Activated effector memory CD4-positive, alpha-beta T cell treated with anti-CD3 and anti-CD28 coated beads, Interleukin-2, amount 50 U/mL, for 16 hours (primary cell): Measurements from ENCODE around the gene FAM200B.

Experiments used
- DNase-seq: peaks from one replicate; pipeline ENCODE4 v3.0.0-alpha.2; 2020

FAM200B gene

DNA sequence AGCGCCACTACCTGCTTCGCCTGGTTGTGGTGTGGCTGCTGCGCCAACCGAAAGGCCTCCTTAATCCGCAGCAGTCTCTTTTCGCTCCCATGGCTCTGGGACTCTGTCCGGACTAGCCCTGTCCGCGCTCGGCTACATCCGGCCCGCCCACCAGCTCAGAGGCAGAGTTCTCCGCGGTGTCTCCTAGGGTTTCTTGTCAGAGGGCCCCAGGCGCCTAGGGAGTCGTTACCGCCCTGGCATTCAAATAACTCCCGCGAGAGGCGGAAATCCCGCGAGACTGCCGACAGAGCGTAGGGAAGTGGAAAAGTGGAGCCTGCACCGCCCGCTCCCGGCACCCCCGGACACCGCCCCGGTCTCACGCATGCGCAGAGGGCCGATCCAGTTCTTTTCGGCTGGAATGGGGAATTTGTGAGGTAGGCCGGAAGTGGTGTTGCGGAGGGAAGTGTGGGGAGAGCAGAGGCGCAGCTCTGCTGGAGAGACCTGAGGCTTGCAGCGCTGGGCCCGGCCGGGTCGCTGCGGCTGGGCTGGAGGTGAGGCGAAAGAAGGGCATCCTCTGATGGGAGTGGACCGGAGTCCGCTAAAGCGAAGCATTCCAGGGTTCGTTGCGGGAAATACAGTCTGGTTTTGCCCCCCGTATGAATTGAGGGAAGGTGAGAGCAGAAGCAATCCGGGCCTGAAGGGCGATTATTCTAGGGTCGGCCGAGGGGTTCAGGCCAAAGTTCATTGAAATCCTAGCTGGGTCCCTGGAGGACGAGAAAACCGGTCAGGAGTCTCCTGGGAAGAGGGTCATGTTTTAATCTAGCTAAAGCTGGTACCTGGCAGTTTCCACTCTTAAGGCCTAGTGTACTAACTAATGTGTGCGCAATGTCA lies at the start of gene FAM200B:
TSS of gene FAM200B (plus strand) at position 456 of the 870 bp plus-strand sequence. CDS start 5,151 bp downstream, outside the sequence.
- DNase-seq = peak; percentile 99

DNA sequence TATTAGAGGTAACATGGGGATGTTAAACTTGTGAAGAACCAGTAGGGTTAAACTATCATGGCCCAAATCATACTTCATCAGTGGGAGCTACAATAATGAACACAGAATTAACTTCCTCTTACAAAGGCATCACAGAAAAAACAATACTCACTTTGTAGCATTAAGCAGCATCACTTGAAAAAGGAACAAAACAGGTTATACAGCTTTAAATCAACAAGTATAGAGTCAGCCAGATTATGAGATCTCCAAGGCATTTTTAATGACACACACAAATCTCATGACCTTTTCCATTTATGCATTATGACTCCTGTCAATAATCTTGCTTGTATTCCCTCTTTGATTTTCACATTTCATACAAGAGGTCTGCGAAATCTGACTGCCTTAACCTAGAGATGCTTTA lies 44.8 kb upstream of the FAM200B start:
- no peak for DNase-seq

DNA sequence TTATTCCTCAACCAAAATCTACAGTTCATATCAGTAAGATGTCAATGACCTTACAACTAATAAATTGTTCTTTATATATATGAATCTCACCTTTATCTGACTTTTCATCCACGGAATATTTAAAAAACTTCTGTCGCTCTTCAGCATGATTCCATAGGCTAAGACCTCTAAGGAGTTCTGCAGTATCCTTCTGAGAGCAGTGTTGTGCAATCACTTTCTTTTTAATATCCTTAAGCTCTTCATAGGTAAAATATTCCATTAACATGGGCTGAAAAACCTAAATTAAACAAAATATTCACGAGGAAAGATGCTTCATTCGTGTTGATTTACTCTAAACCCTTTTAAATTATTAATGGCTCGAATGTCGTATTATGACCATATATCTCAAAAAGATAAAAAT lies 43.2 kb upstream of the FAM200B start:
- no peak for DNase-seq

DNA sequence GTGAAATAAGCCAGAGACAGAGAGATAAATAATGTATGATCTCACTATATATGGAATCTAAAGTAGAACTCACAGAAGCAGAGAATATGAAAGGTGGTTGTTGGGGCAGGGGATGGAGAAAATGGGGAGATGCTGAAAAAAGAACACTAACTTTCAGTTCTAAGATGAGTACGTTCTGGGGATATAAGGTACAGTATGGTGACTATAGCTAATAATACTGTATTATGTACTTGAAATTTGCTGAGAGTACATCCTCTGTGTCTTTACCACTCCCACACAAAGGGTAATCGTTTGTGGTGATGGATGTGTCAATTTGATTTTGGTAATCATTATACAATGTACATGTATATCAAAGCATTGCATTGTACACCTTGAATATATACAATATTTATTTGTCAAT lies 33.0 kb upstream of the FAM200B start:
- no peak for DNase-seq

DNA sequence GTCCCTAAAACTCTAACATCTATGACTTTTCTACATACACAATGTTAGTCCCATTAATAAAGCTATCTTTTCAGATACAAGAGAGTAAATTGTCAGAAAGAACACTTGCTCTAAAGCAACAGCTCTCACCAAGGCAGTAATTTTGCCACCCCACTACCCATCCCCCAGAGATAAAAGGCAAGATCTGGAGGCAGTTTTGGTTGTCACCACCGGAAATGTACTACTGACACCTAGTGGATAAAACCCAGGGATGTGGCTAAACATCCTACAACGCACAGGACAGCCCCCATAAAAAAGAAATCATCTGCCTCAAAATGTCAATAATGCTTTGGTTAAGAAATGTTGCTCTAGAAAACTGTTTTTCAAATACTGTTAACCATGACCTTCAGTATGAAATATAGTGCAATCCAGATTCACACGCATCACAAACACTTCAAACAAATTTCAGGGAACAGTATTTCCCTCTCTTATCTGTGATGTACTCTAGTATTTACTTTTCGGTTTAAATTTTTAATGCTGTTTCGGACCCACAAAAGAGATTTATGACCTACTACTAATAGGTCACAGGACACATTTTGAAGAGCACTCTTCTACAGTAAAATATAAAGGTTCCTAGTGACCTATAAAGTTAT lies 31.6 kb upstream of the FAM200B start:
- DNase-seq = peak; percentile 75

DNA sequence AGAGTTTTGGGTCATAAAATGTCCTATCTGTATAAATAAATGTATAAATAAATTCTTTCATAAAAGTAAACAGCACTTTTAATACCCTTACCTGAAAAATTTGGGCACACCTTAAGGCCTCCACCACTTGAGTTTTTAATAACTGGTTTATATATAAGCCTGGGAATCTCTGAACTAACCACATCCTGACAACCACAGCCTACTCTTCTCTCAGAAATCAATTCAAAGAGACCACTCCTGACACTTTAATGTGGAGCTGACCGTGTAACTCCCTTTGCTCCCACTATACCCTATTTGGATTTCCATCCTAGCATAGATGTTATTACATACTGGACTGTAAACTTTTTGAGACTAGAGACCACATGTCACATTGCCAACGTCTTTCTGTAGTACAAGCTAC lies 30.0 kb upstream of the FAM200B start:
- no peak for DNase-seq

DNA sequence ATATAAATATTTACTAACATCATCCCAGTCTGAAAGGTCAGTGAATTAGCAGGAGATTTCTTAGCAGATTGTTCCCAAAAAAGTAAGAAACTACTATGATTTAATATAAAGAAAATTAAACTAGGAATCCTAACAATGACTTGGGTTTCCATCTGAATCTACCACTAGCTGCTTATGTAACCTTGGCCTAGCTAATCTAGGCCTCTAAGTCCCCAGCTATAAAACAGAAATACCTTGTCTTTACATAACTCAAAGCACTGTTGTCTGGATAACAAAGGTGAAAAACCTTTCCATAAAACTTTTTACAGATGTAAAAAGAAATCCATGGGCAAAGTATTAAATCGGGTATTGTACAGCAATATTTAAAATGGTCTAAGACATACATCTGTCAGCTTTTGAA lies 29.4 kb upstream of the FAM200B start:
- DNase-seq = no peak

DNA sequence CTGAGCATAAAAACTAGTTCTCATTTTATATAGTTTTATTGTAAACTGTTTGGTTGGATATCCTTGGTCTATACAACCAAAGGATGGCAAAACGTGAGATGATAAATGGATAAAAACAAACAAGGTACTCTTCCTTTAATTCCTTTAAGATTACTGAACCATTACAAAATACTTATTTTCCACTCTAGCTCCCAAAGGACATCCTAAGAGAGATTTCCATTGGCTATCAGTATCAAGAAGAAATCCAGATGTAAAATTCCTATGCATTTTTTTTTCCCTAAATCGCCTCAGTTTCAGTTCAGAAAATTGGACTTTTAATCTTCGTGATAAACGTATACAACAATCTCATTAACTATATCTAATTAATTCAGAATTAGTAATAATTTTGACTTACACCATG lies 28.8 kb upstream of the FAM200B start:
- DNase-seq = no peak

DNA sequence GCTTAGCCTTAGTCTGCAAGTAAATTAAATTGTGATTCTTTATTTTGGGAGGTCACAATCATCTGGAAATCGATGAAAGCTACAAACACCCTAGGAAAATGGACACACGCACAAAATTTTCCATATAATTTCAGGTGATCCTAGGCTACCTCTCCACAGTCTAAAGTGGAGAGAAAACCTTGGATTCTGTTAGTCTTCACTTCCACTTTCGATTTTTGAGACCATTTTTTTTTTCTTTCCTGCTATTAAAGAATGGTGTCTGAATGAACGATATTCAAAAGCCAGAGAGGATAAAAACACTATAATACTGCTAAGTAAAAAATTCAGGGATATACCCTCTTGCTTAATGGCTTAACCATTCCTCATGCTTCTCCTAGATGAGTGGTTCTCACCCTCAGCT lies 28.2 kb upstream of the FAM200B start:
- DNase-seq = no peak

DNA sequence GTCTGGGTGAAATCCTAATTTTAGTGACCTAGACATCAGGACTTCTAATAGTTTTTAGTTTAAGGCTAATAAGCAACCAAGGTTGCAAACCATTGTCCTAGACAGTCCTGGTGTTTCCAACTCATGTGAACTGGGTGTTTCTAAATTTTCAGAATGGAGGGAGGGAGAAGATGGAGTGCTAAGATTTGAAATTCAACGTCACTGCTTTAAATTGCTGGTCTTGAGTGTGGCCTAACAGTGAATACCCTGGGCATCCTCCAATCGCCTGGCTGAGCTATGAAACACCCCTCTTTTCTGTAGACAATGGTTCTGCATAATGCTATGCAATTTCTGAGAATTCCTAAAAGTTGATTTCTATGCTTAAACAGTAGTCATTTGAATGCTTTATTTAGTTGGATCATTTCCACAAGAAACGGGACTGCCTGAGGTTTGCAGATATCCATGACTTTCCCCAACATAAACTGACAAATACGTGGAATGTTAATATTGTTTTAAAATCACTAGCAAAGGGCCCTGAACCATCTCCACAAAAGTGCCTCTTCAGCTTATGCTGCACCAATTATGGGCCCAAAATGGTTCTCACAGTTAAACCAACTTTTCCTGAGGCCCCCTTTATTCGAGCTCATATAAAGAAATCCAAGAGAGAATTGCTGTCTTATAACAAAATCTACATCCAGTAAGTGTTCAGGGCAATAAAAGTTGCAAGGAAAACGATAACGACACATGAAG lies 27.6 kb upstream of the FAM200B start:
- DNase-seq = no peak

DNA sequence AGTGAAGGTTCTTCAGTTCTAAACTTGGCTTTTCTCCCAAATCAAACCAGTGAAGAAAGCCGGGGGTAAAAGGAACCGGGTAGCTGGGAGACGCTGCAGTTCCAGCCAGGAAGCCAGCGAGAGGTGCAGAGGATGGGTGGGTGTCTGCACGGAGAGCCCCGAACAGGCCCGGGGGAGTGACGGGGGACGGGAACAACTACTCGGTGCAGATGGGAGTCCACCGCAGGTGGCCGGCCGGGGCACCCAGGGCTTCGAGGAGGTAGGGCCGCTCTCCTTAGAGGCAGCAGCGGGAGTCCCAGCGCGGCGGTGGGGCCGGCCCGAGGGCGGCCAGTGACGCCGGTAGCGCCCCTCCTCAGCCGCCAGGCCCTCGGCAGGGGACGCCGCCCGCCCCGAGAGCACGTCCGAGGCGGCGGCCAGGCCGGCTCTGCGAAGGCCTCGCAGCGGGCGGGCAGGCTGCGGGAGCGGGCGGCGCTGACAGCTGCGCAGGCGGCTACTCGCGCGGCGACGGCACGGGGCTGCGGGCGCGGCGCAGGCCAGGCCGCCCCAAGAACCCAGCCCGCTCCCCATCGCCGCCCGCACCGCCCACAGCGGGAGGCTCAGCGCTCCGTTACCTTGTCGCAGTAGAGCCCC lies 26.9 kb upstream of the FAM200B start:
- peak; percentile 80 for DNase-seq

DNA sequence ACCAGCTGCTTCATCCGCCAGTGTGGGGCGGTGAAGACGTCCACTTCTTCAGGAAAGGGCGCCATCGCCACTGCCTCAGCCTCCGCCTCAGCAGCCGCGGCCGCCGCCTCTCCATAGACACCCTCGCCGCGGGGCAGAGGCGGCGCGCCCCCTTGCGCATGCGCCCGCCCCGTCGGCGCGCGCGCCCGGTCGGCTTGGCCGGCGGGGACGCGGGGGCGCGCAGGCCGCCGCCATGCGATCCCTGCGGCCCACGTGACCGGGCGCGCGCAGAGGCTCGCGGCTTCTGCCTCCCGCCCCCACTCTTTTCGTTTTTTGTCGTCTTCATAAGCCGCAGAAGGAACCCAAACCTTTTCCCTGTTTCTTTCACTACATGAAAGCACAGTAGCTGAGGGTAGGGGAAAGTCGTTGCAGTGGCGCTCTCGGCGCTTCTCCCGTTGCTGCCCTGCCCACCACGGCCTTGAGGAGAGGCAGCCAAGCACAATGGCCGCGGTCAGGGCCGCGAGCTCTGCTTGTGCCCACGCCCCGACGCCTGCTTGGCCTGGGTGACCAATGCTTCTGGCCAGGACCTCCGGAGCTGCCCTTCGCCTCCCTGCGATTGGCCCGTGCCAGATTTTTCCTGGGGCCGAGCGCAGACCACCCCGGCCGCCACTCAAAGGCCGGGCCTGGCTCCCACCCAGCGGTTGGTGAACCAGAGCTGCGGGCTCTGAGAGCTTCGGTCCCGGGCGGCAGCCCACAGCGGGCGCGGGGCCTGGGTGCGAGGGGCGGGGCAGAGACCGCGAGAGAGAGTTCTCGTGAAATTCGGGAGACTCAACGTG lies 26.2 kb upstream of the FAM200B start, which contains the start of gene FBXL5:
TSS of gene FBXL5 (minus strand) at position 135 of the 815 bp plus-strand sequence. CDS start at position 65, 70 bp downstream.
- DNase-seq = peak; percentile 94

DNA sequence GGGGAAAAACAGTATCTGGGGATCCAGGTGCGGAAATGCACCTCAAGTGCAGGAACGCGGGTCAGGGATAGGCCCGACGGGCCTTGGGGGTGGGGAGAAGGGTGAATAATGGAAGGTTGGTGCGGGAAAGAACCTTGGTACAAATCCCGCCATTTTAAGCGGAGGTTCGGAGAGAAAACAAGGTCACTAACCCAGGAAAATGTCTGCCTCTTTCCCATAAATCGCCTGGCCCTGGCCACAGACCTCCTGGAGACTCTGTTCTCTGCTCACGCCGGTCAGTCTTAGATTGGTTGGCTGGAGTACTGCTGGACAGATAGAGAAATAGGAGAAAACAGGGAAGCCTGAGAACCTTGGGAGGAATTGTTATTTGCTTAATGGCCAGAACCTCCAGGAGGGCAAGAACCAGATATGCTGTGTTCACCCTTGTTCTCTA lies 25.6 kb upstream of the FAM200B start:
- DNase-seq = no peak

DNA sequence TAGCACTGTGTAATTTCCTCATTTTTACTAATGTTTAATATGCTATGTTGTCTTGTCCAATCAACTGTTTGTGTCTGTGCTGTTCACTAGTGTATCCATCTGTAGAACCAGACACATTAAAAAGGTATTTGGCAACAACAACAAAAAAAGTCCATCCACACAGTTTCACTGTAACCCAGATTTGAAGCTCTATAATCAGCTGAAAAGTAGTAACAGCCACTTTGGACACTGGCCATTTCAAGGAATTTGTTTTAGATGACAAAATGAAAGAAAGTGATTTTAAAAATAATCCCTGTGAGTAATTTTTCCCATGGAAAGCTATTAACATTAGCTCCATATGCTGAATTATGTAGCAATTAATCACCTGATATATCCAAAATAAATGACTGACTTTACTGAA lies 24.3 kb upstream of the FAM200B start:
- DNase-seq = no peak

DNA sequence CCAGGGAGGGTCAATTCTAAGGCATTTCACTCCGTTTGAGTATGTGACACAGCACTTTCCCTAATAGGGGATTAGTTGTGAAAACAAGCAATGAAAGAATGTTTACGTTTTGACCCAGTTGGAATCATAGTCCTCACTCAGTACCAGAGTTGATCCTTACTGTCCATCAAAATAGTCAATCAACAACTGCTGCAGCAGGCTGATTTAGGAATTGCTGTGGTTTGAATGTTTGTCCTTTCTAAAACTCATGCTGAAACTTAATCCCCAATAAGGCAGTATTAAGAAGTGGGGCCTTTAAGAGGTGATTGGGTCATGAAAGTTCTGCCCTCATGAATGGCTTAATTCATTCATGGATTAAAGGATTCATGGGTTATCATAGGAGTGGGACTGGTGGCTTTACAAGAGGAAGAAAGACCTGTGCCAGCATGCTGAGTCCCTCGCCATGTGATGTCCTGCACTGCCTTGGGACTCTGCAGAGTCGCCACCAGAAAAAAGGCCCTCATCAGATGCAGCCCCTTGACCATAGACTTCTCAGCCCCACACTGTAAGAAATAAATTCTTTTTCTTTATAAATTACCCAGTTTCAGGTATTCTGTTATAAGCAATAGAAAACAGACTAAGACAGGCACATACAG lies 23.4 kb upstream of the FAM200B start:
- DNase-seq = no peak

DNA sequence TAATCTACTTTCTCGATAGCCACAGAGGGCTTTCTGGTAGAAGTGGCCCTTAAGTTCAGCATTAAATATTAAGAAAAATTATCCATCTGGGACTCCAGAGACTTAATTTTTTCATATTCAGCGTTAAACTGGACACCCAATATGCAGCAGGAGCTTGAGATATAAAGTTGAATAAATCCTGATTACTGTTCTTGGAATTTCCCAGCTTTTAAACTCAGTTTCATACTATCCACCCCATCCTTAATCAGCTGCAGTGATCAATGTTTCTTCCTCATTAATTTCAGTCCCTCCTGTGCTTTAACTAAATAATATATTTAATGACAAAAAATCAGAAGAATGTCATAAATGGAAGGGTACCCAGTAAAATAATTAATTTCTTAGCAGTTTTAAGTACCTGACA lies 22.8 kb upstream of the FAM200B start:
- no peak for DNase-seq

DNA sequence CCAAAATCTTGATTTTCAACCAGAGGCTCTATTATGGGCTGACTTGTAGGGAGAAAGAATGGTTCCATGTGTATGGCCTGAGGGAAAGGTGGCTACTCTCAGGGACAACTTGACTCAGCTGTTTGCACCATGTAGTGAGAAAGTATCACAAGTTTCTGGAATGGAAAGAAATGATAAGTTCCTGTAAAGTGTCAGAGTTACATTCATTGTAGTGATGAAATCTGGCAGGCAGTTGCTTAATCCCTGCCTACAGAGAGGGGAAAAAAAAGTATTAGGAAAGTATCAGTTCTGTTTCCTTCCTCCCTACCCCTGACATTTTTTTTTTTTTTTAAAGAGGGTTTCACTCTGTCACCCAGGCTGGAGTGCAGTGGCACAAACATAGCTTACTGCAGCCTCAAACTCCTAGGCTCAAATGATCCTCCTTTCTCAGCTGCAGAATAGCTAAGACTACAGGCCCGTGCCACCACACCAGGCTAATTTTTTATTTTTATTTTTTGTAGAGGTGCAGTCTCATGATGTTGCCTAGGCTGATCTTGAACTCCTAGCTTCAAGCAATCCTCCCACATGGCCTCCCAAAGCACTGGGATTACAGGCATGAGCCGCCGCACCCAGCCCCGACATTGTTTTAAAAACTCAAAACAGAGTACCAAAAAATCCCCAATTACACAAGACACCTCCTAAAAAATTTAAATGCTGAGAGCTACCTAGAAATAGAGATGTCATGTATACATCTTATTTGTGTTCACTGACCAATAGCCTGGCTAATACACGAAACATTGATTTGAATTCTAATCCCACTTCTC lies 21.7 kb upstream of the FAM200B start:
- DNase-seq = no peak

DNA sequence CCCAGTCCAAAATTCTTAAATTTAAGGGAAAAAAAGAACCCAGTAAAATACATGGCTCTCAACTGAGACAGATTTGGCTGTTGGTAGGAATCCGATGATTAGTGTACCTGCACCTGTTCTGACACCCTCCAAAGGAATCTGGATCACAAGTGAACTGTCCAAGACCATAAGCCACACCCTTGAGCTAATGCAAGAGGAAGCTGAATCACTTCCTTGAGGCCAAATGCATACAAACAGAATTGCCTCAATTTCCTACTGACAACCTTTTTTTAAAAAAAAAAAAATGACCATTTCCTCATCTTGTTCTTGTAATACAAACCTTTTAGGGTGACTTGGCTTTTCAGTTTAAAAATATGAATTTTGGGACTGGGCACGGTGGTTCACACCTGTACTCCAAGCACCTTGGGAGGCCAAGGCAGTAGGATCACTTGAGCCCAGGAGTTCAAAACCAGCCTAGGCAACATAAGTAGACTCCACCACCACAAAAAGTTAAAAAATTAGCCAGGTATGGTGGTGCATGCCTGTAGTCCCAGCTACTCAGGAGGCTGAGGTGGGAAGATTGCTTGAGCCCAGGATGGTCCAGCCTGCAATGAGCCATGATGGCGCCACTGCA lies 15.8 kb upstream of the FAM200B start:
- DNase-seq = no peak

DNA sequence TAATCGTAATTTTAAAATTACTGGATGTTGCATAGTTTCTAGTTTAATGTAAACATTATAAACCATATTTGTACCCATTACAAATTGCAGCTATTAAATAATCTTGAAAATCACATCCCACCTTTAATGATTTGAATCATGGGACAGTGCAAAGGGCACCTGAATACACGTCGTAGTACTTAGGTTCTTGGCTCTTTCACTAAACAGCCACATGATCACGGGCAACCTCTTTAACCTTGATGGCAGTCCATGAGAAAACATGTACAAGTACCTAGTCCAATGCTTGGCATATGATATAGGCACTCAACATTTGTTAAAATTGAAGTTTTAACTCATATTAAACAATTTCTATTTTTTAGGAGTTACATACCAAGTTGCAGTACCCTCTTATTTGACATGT lies 14.6 kb upstream of the FAM200B start:
- no peak for DNase-seq
